ENCODE results near the gene DMD.

Gene DMD

GRCh38 chrX:33133320-33133719 is 78.0 kb downstream of the DMD start:
- DNase-seq (ENCODE audit: low spot score) = no peak
- Histone ChIP-seq H3K4me3 (no peak overlapping the region), H3K27ac (no peak overlapping the region)
- TF ChIP-seq, protein P1, sequence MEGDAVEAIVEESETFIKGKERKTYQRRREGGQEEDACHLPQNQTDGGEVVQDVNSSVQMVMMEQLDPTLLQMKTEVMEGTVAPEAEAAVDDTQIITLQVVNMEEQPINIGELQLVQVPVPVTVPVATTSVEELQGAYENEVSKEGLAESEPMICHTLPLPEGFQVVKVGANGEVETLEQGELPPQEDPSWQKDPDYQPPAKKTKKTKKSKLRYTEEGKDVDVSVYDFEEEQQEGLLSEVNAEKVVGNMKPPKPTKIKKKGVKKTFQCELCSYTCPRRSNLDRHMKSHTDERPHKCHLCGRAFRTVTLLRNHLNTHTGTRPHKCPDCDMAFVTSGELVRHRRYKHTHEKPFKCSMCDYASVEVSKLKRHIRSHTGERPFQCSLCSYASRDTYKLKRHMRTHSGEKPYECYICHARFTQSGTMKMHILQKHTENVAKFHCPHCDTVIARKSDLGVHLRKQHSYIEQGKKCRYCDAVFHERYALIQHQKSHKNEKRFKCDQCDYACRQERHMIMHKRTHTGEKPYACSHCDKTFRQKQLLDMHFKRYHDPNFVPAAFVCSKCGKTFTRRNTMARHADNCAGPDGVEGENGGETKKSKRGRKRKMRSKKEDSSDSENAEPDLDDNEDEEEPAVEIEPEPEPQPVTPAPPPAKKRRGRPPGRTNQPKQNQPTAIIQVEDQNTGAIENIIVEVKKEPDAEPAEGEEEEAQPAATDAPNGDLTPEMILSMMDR (IDR thresholded peaks at IDR 0.05) = no peak

DNA sequence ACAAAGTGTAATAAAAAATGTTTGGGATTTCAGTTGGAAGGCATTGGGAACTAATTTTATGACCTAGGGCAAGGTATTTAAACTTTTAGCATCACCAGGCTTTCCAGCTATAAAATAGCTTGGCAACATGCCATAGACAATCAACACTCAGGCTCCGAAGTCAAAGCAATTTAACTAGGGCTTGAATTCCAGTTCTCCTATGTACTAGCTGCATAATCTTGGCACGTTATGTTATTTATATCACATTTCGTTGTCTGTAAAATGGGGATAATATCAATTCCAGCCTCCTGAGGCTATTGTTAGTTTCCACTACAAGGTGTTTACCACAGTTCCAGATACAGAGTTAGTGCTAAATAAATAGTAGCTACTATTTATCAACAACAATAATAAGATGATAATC is 78.8 kb downstream of the DMD start:
- DNase-seq (ENCODE audit: low spot score) = no peak
- TF ChIP-seq, protein P1 (IDR thresholded peaks at IDR 0.05) = no peak
- no peak overlapping the region for H3K4me3 ChIP-seq
- no peak overlapping the region for H3K27ac ChIP-seq

GRCh38 chrX:33129607-33130006 is 81.7 kb downstream of the DMD start:
- Histone ChIP-seq H3K4me3 (no peak overlapping the region), H3K27ac (no peak overlapping the region)
- no peak for DNase-seq (ENCODE audit: low spot score)
- TF ChIP-seq, protein P1 (IDR thresholded peaks at IDR 0.05) = no peak

DNA sequence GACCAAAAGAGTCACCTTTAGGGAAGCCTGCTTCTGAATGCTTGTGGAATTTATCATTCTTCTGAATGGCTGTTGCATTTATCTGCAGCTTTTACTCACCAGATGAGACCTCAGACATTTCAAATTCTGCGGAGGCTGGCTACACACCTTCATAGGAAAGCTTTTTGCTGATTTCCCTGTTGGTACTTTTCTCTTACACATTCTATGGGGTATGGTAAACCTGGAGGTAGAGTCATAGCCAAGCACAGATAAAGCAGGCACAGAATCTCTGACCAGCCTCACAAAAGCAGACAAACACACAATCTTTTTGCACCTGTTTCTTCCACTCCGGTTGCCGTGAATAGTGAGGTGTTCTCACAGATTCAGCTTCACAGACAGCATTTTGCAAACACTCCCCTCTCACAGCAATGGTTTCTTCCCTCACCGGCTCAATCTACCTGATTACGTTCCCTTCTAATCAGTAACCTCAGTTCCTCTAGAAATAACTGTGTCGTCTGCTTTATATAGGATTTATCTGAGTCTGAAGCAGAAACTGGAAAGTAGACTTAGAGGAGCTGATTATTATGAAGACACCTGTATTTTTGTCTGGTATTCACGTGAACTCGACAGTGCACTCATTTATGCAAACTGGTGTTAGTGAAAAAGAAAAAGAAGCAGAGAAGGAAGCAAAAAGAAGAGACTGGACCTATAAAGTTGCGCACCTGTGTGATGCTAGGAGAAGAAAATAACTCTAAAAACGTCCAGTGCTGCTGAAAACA is 83.1 kb downstream of the DMD start:
- H3K27ac ChIP-seq = no peak overlapping the region
- no peak for DNase-seq (ENCODE audit: low spot score)
- H3K4me3 ChIP-seq = no peak overlapping the region
- TF ChIP-seq, protein P1 (IDR thresholded peaks at IDR 0.05) = no peak

GRCh38 chrX:33126469-33126868 is 84.9 kb downstream of the DMD start:
- TF ChIP-seq, protein P1 (IDR thresholded peaks at IDR 0.05) = no peak
- Histone ChIP-seq H3K27ac (no peak overlapping the region), H3K4me3 (no peak overlapping the region)
- DNase-seq (ENCODE audit: low spot score) = no peak

DNA sequence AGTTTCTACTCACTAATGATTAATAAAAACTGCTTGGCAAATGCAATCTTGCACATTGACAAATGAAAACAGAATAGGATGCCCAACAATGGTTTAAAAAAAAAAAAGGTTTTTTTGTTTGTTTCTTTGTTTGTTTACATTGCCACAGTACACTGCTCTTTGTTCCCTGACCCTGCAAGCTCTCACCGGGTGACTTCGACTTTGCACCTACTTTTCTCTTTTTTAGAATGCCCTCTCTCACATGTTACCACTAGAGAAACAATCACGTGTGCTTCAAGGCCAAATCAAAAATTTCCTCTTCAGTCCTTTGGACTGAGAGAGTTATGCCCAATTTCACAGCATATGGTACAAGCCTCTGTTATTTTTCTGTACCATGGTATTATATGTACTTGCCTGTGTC is 101.5 kb downstream of the DMD start:
- DNase-seq (ENCODE audit: low spot score) = no peak
- TF ChIP-seq, protein P1 (IDR thresholded peaks at IDR 0.05) = no peak
- no peak overlapping the region for H3K27ac ChIP-seq
- no peak overlapping the region for H3K4me3 ChIP-seq

- TF ChIP-seq, protein P1 (IDR thresholded peaks at IDR 0.05) = no peak
- H3K27ac ChIP-seq = no peak overlapping the region
Measured at GRCh38 chrX:33106737-33107136, 104.6 kb downstream of the DMD start.

More at GRCh38 chrX:33106737-33107136, 104.6 kb downstream of the DMD start:
- no peak for DNase-seq (ENCODE audit: low spot score)
- no peak overlapping the region for H3K4me3 ChIP-seq
